ENCODE measurements around the gene C12orf56.
"Not testable (repeated sequence)": the region's sequence is repeated elsewhere in the genome, so short reads cannot be mapped to it uniquely, and the experiment has no call there.

Gene C12orf56

DNA sequence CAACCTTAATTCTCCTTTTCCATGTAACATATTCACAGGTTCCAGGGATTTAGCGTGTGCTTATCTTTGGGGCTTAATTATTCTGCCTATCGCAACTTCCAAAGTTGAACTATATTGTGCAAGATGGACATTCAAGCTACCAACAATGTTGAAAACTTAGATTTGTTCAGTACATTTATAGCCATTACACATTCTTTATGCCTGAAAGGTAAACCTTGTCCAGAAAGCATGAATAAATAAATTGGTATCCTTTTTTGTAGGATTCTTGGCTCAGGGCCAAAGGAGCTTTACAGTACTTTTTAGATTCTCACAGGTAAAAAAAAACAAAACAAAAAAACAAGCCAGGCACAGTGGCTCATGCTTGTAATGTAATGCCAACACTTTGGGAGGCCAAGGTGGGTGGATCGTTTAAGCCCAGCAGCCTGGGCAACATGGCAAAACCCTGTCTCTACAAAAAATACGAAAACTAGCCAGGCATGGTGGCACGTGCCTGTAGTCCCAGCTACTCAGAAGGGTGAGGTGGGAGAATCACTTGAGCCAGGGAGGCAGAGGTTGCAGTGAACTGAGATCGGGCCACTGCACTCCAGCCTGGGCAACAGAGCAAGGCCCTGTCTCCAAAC is 3.3 kb downstream of the C12orf56 start:
- DNase-seq (ENCODE audit: low spot score) = no peak

DNA sequence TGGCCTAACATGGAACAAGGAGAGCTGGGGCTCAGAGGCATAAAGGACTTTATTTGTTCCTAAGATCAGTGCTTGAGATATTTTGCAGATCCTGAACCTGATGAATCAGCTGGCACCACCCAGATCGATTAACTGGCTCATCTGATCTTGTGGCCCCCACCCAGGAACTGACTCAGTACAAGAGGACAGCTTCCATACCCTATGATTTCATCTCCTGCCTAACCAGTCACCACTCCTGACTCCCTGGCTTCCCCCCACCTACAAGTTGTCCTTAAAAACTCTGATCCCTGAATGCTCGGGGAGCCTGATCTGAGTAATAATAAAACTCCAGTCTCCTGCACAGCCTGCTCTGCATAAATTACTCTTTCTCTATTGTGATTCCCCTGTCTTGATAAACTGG is 5.1 kb downstream of the C12orf56 start:
- DNase-seq (ENCODE audit: low spot score) = peak; percentile 53

DNA sequence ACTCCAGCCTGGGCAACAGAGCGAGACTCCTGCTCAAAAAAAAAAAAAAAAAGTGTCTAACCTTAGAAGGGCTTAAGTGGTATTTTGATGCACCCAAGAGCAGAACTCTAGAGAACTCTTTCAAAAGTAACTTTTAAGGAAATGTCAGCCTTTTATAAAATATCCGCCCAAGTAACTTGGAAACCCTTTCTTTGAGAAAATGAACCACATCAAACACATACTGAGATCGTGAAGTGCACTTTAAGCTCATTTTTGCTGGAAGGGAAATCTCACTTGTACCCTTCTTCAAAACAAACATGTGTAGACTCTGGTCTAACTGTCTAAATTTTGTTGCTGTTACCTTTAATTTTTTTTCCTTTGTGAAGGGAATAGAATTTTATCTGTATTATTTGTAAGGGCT is 5.5 kb downstream of the C12orf56 start:
- no peak for DNase-seq (ENCODE audit: low spot score)

DNA sequence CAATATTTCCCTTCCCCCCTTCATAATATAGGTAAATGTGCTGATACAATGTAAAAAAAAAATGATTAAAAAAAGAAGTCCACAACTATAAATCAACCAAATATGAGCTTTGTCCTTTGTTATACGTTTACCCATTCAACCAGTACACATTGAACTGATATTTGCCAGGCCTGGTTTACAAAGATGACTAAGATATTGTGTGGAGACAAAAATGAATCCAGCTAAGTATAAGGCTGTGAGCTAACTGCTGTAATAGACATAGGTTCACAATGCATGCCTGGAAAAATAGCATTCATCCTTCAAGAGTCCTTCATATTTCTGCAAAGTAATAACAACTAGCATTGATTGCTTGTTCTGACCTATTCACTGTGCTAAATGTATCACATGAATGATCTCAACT is 6.9 kb downstream of the C12orf56 start:
- no peak for DNase-seq (ENCODE audit: low spot score)

DNA sequence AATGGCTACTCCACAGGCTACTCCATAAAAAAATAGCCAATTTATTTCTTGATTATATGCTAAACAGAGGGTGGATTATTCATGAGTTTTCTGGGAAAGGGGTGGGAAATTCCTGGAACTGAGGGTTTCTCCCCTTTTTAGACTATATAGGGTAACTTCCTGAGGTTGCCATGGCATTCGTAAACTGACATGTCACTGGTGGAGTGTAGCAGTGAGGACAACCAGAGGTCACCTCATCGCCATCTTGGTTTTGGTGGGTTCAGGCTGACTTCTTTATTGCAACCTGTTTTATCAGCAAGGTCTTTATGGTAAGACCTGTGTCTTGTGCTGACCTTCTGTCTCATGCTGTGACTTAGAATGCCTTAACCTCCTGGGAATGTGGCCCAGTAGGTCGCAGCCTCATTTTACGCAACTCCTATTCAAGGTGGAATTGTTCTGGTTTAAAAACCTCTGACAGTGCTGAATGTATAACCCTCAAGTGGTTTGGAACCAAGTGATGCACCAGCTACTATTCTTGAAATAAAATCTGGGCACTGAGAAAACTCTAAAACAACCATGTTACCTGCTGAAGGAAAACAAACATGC is 27.7 kb downstream of the C12orf56 start:
- no peak for DNase-seq (ENCODE audit: low spot score)

DNA sequence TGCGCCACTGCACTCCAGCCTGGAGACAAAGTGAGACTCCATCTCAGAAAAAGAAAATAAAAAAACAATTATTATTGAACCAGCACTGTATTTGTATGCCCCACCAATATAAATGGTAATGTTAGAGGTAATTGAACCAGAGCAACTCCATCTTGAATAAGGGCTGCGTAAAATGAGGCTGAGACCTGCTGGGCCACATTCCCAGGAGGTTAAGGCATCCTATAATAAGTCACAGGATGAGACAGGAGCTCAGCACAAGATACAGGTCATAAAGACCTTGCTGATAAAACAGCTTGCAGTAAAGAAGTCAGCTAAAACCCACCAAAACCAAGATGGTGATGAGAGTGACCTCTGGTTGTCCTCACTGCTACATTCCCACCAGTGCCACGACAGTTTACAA is 29.4 kb downstream of the C12orf56 start:
- DNase-seq (ENCODE audit: low spot score) = not testable (repeated sequence)

DNA sequence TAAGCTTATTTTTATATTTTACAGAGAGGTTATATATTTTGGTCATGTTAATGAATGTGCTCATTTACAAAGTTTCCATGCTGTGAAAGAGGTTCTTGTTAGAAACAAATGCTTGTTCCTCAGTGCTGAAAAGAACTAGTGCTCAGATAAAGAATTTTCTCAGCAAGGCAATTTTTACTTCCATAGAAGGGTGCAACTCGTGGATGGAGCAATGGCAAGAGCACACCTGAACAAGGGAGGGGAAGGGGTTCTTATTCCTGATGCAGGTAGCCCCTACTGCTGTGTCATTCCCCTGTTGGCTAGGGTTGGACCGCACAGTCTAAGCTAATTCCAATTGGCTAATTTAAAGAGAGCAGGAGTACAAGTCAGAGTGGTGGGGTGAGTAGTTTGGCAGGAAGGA is 34.3 kb downstream of the C12orf56 start:
- not testable (repeated sequence) for DNase-seq (ENCODE audit: low spot score)

DNA sequence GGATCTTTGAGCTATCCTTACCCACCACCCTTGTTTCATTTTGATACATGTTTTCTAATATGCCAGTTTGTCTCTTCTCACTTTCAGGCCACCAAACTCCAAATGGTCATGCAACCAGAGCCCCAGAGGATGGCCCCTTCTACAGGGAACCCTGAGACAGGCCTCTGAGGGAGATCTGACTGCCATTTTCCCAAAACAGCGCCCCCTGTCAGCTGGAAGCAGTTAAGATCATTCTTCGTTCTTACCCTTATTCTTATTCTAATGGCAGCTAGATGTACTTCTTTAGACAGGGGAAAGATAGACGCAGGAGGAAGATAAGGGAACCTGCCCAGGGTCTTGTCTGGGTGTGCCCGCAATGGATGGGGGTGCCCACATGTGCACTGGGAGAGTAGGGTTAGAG is 38.4 kb downstream of the C12orf56 start:
- DNase-seq (ENCODE audit: low spot score) = no peak

DNA sequence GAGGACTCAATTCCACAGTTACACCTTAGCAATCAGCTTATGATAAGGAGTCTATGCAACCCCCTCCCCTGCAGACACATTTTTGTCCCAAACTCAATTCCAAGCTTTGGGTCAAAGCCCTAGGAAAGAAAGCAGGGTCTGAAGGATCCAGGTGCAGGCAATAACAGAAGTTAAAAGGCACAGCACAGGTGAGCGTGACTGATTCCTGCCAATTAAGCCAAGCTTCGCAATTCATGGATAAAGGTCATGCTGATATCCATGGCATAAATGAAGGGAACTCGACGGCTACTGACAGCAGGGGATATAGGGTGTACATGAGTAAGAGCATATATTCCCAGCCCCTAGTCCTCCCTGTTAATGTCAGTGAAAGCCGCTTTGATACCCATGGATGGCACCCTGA is 39.3 kb downstream of the C12orf56 start:
- DNase-seq (ENCODE audit: low spot score) = no peak

DNA sequence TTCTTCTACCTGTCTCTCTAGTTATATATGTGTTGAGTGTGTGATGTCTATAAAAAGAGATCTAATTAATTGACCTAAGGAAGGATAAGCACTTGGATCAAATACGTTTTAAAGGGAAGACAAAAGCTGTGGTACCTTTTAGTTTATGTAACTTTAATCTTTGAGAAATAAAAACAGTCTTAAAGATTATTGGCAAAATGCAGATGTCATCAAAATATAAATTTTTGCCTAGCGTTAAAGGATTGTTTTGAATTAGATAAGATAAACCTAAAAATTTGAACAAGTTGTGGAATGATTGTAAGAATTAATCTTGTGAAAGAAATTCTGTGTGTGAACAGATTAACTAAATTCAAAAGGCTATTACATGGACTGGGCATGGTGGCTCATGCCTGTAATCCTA is 42.9 kb downstream of the C12orf56 start:
- DNase-seq (ENCODE audit: low spot score) = no peak

DNA sequence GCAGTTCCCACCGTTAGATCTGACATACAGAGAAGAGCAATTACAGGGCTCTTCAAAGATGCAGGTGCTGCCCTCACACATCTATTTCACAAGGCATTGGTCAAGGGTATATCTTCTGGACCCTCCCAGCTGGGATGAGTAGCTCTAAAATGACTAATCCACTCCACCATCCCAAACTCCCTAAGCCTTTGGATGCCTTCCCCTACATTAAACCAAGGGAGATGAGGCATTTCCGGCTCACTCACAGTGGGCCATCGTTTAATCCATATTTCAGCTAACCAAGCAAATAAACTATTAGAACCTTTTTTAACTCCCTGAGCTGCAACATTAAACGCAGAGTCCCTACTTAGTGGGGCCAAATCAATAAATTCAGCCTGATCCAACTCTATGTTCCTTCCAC is 45.9 kb downstream of the C12orf56 start:
- DNase-seq (ENCODE audit: low spot score) = not testable (repeated sequence)

DNA sequence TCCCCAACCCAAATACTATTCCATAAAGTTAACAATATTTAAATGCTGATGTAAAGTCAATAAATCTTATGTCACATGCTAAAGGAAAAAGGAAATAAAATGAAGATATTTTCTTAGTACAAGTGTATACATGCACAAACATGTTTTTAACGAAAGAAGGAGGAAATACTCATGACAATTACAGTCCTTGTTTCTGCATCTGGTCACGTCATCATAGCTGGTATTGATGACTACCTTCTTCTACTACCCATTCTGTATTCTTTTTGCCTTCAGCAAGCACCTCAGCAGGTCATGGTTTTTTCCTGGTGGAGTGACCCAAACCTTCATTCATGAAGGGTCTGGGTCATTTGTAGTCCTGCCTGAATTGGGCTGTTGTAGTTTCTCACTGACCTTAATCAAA is 50.0 kb downstream of the C12orf56 start:
- DNase-seq (ENCODE audit: low spot score) = not testable (repeated sequence)

DNA sequence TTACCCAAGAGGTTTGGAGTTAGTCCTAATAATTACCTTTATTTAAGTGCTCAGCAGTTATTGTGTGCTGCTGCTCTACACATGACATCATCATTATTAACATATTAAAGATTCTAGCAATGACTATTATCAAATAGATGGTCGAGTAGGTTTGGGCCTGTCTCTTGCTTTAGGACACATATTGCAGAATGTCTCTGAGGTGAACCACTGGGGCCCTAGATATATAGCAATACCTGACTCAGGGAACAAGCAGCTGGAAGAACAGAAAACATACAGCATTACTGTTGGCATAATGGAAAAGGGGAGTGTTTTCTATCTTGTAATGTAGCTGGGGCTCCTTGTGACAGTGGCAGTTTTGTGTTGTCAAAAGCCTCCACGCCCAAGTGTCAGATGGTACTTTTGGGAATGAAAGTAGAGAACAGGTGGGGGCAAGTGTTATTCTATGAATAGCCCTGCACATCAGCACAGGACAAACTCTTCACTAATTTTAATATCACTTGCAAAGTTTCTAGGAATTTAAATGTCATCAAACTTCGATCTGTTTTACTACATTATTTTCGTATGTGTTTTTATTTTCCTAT is 54.6 kb downstream of the C12orf56 start:
- DNase-seq (ENCODE audit: low spot score) = no peak

DNA sequence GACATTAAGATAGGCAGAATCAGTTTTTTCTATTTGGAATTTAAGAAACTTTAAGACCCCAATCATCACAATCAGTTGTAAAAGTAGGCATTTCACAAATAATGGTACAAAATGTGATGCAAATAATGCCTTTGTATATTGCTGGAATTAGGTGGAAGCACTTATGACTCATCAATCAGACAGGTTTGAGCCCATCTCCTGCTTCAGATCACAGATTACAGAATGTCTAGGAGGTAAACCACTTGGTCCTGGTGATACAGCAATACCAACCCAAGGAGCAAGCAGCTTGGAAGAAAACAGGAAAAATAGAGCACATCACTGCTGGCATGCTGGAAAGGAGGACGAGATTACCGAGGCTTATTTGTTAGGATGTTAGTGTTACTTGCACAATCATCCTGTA is 57.6 kb downstream of the C12orf56 start:
- DNase-seq (ENCODE audit: low spot score) = no peak

DNA sequence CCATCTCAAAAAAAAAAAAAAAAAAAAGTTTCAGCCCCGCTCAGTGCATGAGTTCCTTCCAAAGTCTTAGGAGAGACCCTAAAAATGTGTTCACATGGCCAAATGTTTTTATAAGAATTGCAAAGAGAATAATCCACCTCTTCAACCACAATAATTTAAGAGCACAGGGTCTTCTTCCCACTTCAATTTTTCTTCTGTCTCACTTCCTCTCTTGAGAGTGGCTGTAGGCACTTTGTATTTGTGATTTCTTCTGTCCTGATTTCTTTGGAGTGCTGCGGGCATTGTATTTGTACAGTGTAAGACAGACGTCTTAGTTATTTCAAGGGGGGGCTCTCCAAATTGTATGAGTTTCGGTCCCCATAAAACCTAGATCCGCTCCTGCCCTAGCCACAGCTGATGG is 58.3 kb downstream of the C12orf56 start:
- DNase-seq (ENCODE audit: low spot score) = no peak

DNA sequence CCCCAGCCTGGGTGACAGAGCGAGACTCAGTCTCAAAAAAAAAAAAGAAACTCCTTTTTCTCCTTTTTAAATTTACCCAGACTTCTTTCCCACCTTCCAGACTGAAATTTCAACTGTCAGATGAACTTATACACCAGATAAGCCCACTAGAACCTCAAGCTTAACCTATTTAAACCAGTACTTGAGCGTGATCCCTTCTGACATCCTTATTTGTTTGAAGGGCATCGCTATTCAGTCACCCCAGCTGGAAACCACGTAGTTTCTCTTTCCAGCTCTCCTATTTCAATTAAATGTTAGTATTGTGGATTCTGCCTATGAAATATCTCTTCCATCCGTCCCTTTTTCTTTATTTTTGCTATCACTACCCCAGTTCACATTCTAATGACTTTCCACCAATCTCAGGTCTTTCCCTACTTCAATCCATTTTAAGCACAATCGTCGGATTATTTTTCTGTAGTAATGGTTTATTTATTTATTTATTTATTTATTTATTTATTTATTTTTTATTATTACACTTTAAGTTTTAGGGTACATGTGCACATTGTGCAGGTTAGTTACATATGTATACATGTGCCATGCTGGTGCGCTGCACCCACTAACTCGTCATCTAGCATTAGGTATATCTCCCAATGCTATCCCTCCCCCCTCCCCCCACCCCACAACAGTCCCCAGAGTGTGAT is 61.4 kb downstream of the C12orf56 start:
- DNase-seq (ENCODE audit: low spot score) = not testable (repeated sequence)

DNA sequence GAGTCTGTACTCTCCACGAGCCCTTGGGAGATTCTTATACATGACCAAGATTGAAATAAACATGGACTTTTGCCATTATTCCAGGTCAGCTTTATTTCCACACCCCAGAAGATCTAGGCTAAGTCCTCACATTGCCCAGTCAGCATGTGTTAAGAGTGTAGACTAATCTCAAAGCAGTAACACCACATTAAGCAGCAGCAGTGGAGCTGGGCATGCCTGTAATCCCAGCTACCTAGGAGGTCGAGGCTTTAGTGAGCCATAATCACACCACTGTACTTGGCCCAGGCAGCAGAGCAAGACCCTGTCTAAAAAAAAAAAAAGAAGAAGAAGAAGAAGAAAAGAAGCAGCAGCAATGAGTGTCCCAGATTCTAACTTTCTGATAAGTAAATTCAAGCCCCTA is 65.5 kb downstream of the C12orf56 start:
- no peak for DNase-seq (ENCODE audit: low spot score)

DNA sequence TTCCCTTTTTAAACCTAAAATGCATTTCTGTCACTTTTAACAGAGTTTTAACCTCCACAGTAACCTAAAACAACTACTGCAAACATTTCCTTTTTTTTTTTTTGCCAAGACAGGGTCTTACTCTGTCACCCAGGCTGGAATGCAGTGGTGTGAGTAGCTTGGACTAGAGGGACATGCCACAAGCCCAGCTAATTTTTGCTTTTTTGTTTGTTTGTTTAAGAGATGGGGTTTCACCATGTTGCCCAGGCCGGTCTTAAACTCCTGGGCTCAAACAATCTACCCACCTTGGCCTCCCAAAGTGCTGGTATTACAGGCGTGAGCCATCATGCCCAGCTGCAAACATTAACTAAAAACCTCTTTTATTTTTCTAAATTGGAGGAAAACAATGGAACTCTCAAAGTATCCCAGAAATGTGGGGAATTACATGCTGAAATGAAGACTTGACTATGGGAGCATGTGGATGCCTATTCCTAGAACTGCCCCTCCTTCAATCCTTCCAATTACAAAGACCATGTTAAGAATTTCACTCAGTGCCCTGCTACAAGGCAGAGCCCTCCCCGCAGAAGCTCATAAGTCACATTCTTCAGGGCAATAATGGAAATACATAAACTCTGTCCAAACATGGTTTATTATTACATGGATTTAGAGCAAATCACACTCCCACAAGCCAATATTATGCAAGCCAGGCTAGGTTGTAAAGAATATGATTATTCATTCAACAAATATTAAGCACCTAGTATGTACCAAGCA is 66.9 kb downstream of the C12orf56 start:
- no peak for DNase-seq (ENCODE audit: low spot score)

DNA sequence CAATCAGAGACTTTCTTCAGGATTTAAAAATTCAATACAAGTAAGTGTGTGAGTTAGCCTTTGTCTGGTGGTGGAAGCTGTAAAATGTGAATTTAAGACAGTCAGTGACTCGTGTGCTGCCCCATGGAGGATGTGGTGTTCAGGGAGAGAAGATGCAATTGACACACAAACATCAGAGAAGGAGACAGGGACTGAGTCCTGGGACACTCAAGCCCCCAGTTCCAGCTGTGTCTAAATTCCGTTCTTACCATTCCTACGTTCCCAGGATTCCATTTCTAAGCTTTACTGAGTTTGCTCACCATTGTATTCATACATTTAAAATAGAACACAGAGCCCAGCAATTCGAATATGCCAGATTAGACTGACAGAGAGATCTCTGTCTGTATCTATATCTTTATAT is 67.6 kb downstream of the C12orf56 start:
- no peak for DNase-seq (ENCODE audit: low spot score)

DNA sequence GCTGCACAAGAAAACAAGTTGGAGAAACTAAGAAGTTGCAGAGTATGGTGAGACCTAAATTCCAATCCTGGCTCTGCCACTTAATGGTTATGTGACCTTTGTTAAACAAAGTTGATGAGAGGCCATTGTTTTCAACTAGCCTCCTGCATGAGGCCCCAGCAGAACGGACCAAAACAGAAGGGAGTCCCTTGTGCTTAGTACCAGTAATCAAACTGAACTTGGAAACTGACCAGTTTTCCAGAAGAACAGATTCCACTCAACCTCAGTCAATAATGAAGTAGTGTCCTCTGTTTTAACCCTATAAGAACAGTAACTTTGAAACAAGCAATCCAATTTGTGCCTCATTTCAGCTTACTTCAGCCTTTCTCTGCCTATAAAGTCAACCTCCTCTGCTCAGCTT is 69.9 kb downstream of the C12orf56 start:
- DNase-seq (ENCODE audit: low spot score) = no peak

DNA sequence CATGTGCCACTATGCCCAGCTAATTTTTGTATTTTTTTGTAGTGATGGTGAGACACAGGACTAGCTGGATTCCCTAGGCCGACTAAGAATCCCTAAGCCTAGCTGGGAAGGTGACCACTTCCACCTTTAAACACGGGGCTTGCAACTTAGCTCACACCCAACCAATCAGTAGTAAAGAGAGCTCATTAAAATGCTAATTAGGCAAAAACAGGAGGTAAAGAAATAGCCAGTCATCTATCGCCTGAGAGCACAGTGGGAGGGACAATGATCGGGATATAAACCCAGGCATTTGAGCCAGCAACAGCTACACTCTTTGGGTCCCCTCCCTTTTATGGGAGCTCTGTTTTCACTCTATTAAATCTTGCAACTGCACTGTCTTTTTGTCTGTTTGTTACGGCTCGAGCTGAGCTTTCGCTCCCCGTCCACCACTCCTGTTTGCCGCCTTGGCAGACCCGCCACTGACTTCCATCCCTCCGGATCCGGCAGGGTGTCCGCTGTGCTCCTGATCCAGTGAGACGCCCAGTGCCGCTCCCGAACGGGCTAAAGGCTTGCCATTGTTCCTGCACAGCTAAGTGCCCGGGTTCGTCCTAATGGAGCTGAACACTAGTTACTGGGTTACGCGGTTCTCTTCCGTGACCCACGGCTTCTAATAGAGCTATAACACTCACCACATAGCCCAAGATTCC is 70.9 kb downstream of the C12orf56 start:
- DNase-seq (ENCODE audit: low spot score) = not testable (repeated sequence)

DNA sequence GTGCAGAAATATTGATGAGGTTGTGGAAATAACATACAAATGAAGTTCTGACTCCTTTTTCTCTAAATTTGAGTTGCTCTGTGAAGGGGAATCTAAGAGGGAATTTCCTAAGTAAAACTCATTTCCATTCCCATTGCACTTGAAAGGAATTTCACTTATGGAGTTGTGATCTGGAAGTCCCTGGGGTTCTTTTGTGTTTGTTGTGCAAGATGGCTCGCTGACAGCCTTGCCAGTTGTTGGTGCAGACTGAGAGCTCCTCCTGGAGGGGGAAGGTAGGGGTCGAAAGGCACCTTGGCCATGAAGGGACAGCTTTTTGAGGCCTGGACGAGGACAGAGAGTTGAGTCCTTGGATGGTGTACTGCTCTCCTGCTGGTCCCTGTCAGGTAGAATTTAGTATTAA is 72.0 kb downstream of the C12orf56 start:
- DNase-seq (ENCODE audit: low spot score) = no peak
